ENCODE measurements around the gene SCGB1C1. TPM values are rescaled to one million over a fixed set of nuclear protein-coding genes. Genes with fewer than 3 reads are reported as not detected.

Gene SCGB1C1
- total RNA-seq, 1 donor from 2014 or later, result not detected

- Histone ChIP-seq H3K4me1 (no peaks in the 10 kb centered on the region), H3K9me3 (ENCODE audit: low read depth) (no peaks in the 10 kb centered on the region), H3K36me3 (no peaks in the 10 kb centered on the region), H3K4me2 (no peak overlapping the region), H3K27ac (no peak overlapping the region), H3F3A (ENCODE audit: low read depth) (no peaks in the 10 kb centered on the region), H3K27me3 (no peaks in the 10 kb centered on the region), H3K79me2 (ENCODE audit: low read depth) (no peaks in the 10 kb centered on the region), H3K4me3 (no peak overlapping the region), H4K20me1 (ENCODE audit: low read depth) (no peaks in the 10 kb centered on the region), H3K9ac (no peak overlapping the region), H2AFZ (replicated peaks) (no peak overlapping the region)
- TF ChIP-seq, protein P1, sequence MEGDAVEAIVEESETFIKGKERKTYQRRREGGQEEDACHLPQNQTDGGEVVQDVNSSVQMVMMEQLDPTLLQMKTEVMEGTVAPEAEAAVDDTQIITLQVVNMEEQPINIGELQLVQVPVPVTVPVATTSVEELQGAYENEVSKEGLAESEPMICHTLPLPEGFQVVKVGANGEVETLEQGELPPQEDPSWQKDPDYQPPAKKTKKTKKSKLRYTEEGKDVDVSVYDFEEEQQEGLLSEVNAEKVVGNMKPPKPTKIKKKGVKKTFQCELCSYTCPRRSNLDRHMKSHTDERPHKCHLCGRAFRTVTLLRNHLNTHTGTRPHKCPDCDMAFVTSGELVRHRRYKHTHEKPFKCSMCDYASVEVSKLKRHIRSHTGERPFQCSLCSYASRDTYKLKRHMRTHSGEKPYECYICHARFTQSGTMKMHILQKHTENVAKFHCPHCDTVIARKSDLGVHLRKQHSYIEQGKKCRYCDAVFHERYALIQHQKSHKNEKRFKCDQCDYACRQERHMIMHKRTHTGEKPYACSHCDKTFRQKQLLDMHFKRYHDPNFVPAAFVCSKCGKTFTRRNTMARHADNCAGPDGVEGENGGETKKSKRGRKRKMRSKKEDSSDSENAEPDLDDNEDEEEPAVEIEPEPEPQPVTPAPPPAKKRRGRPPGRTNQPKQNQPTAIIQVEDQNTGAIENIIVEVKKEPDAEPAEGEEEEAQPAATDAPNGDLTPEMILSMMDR (IDR thresholded peaks at IDR 0.05), result no peak
- TF ChIP-seq EZH2phosphoT487 (IDR thresholded peaks at IDR 0.05) (no peak), EZH2 (IDR thresholded peaks at IDR 0.05) (no peak)
- Mint-ChIP-seq H3K4me3 (no peak overlapping the region), H3K36me3 (peaks cover 20% of the 10 kb centered on the region), H3K27me3 (ENCODE audit: insufficient read depth, low read depth) (peaks cover 2% of the 10 kb centered on the region), H3K27ac (no peak overlapping the region), H3K4me1 (no peaks in the 10 kb centered on the region), H3K9me3 (no peaks in the 10 kb centered on the region)
- DNase-seq (ENCODE audit: low spot score), result no peak
These were observed 31.0 kb downstream of the SCGB1C1 start for GRCh38 chr11:223884-224283.

DNA sequence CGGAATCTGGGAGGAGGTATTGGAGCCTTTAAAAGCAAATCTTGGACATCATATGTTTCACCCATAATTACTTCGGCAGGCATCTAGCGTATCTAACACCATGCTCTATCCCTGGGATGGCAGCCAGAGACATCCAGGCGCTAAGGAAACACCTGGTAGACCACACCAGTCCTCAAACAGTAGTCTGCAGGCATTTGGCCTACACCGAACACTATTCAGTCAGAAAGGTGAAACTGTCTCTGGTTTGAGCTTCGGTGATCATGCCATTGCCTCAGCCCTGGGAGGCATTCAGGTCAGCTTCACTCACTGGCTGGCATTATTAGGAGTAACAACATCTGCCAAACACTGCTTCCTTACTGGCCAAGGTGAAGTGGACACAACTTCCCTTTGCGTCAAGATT is 31.5 kb downstream of the SCGB1C1 start:
- Mint-ChIP-seq H3K4me3 (no peak overlapping the region), H3K9me3 (no peaks in the 10 kb centered on the region), H3K4me1 (no peaks in the 10 kb centered on the region), H3K36me3 (peaks cover 17% of the 10 kb centered on the region), H3K27ac (no peak overlapping the region), H3K27me3 (ENCODE audit: insufficient read depth, low read depth) (peaks cover 2% of the 10 kb centered on the region)
- no peak for TF ChIP-seq EZH2 (IDR thresholded peaks at IDR 0.05)
- TF ChIP-seq EZH2phosphoT487 (IDR thresholded peaks at IDR 0.05), result no peak
- TF ChIP-seq, protein P1 (IDR thresholded peaks at IDR 0.05), result no peak
- Histone ChIP-seq H2AFZ (replicated peaks) (no peak overlapping the region), H3K4me2 (no peak overlapping the region), H3F3A (ENCODE audit: low read depth) (no peaks in the 10 kb centered on the region), H3K36me3 (no peaks in the 10 kb centered on the region), H3K9me3 (ENCODE audit: low read depth) (no peaks in the 10 kb centered on the region), H3K4me1 (no peaks in the 10 kb centered on the region), H4K20me1 (ENCODE audit: low read depth) (no peaks in the 10 kb centered on the region), H3K4me3 (no peak overlapping the region), H3K9ac (no peak overlapping the region), H3K27me3 (no peaks in the 10 kb centered on the region), H3K79me2 (ENCODE audit: low read depth) (no peaks in the 10 kb centered on the region), H3K27ac (no peak overlapping the region)
- DNase-seq (ENCODE audit: low spot score), result no peak

- Histone ChIP-seq H3K36me3 (no peaks in the 10 kb centered on the region), H3K4me1 (no peaks in the 10 kb centered on the region), H3K79me2 (ENCODE audit: low read depth) (no peaks in the 10 kb centered on the region), H2AFZ (replicated peaks) (no peak overlapping the region), H3K9me3 (ENCODE audit: low read depth) (no peaks in the 10 kb centered on the region), H3K4me2 (no peak overlapping the region), H3K27me3 (no peaks in the 10 kb centered on the region), H3K27ac (no peak overlapping the region), H4K20me1 (ENCODE audit: low read depth) (no peaks in the 10 kb centered on the region), H3K4me3 (no peak overlapping the region), H3K9ac (no peak overlapping the region), H3F3A (ENCODE audit: low read depth) (no peaks in the 10 kb centered on the region)
- no peak for TF ChIP-seq EZH2phosphoT487 (IDR thresholded peaks at IDR 0.05)
- TF ChIP-seq, protein P1 (IDR thresholded peaks at IDR 0.05), result no peak
- no peak for TF ChIP-seq EZH2 (IDR thresholded peaks at IDR 0.05)
- no peaks in the 10 kb centered on the region for H3K4me1 Mint-ChIP-seq
- no peak overlapping the region for H3K27ac Mint-ChIP-seq
- H3K9me3 Mint-ChIP-seq, result no peaks in the 10 kb centered on the region
- no peak for DNase-seq (ENCODE audit: low spot score)
- peaks cover 2% of the 10 kb centered on the region for H3K27me3 Mint-ChIP-seq (ENCODE audit: insufficient read depth, low read depth)
- H3K36me3 Mint-ChIP-seq, result peaks cover 21% of the 10 kb centered on the region
- no peak overlapping the region for H3K4me3 Mint-ChIP-seq
These were observed 33.0 kb downstream of the SCGB1C1 start for GRCh38 chr11:225734-226453.

Data from neural progenitor cell (in vitro differentiated cells).